HepG2 (cell line): ENCODE data around the gene CEMP1. TPM values are rescaled to one million over a fixed set of nuclear protein-coding genes. Genes with fewer than 3 reads are reported as not detected.

Source experiments
- ATAC-seq: fragments of 200-7000 bp; cut with Tn5 transposase; 3 replicates; pipeline ENCODE4 v1.9.1; 2020; ENCODE audit warnings: mild to moderate bottlenecking, moderate library complexity
- BruUV-seq: library from RNA; stranded (reverse); fragments of 400-500 nt; replicated peaks from 2 replicates; lab custom pipeline; 2021; lab: Mats Ljungman, UMichigan
- CTCF ChIA-PET: fragments of 300-600 bp; formaldehyde crosslinking; extraction: SDS; loops from one replicate; lab custom pipeline; 2021; ENCODE audit warnings: low total read pairs, inconsistent platforms, low intra/inter-chr PET ratio; lab: Yijun Ruan, JAX
- POLR2A ChIA-PET: fragments of 350-600 bp; sonication (Branson Sonifier 250); formaldehyde crosslinking; loops from one replicate; lab custom pipeline; 2020; ENCODE audit warnings: antibody characterized with exemption, inconsistent platforms; lab: Yijun Ruan, JAX
- DNase-seq: peaks from one replicate; pipeline ENCODE4 v3.0.0-alpha.2; 2015; ENCODE audit warnings: low spot score
- FAIRE-seq: peaks from 3 replicates; lab custom pipeline; 2011; peaks lifted over from hg19 to GRCh38; lab: Jason Lieb, UNC
- H2AFZ ChIP-seq: one replicate; pipeline ENCODE4 v1.6.1; 2011; ENCODE audit warnings: low read length, inconsistent platforms
- H3K27ac ChIP-seq: fragments of 300-600 bp; 3 replicates; pipeline ENCODE4 v1.8.0; 2011; ENCODE audit warnings: mixed run types, mild to moderate bottlenecking, mixed read lengths, low read length, inconsistent platforms; ENCODE audit not compliant: insufficient read depth; ENCODE audit errors: extremely low read length
- H3K27me3 ChIP-seq, 2 experiments: fragments of 200-600 bp in 1 of 2; 2 replicates in 1 of 2; 3 replicates in 1 of 2; pipeline versions ENCODE4 v1.6.0 to v1.8.0; 2011; ENCODE audit warnings: low read length in 2 of 2, mild to moderate bottlenecking in 2 of 2, moderate library complexity in 2 of 2, inconsistent platforms in 1 of 2; ENCODE audit not compliant: insufficient read depth in 2 of 2, control insufficient read depth in 1 of 2
- H3K36me3 ChIP-seq, 2 experiments: fragments of 200-600 bp in 1 of 2; replicated peaks in 1 of 2; 2 replicates in 1 of 2; 3 replicates in 1 of 2; pipeline versions ENCODE4 v1.5.1 to v1.8.0; 2011; ENCODE audit warnings: low read length in 2 of 2, inconsistent platforms in 1 of 2; ENCODE audit not compliant: insufficient read depth in 2 of 2, control insufficient read depth in 1 of 2
- H3K4me1 ChIP-seq: 2 replicates; pipeline ENCODE4 v1.5.1; 2012; ENCODE audit warnings: low read length, inconsistent platforms; ENCODE audit not compliant: insufficient read depth
- H3K4me2 ChIP-seq: 2 replicates; pipeline ENCODE4 v1.6.0; 2011; ENCODE audit warnings: low read depth, low read length, inconsistent platforms
- H3K4me3 ChIP-seq, 3 experiments: fragments of 200-600 bp in 1 of 3; sonication (generic), shearing (Covaris generic) in 1 of 3; replicated peaks in 1 of 3; 2 replicates each; pipeline ENCODE4 v1.5.1; 2011 to 2016; ENCODE audit warnings: low read length in 3 of 3, inconsistent platforms in 2 of 3, low read depth in 2 of 3, mild to moderate bottlenecking in 2 of 3, control low read depth in 1 of 3, mixed read lengths in 1 of 3; ENCODE audit not compliant: insufficient read depth in 1 of 3
- H3K79me2 ChIP-seq: one replicate; pipeline ENCODE4 v1.6.1; 2011; ENCODE audit warnings: low read length, inconsistent platforms; ENCODE audit not compliant: insufficient read depth
- H3K9ac ChIP-seq: 2 replicates; pipeline ENCODE4 v1.6.0; 2011; ENCODE audit warnings: mild to moderate bottlenecking, low read depth, low read length, inconsistent platforms; ENCODE audit not compliant: insufficient read depth
- H3K9me3 ChIP-seq: 2 replicates; pipeline ENCODE4 v1.5.1; 2012; ENCODE audit warnings: mild to moderate bottlenecking, low read length
- H4K20me1 ChIP-seq: 2 replicates; pipeline ENCODE4 v1.6.0; 2011; ENCODE audit warnings: inconsistent platforms, mild to moderate bottlenecking, low read length, moderate library complexity; ENCODE audit not compliant: insufficient read depth
- ADNP ChIP-seq: sonication (generic); formaldehyde crosslinking; IDR thresholded peaks from 2 replicates; pipeline ENCODE4 v1.4.0; 2020; ENCODE audit warnings: missing genetic modification reagents
- ARNTL ChIP-seq: sonication (generic); formaldehyde crosslinking; IDR thresholded peaks from 2 replicates; pipeline ENCODE4 v1.4.0; 2020; ENCODE audit warnings: mild to moderate bottlenecking, missing genetic modification reagents
- ATF4 ChIP-seq, 2 experiments: fragments of 450-650 bp in 1 of 2; sonication (generic) in 1 of 2; formaldehyde crosslinking; IDR thresholded peaks; 2 replicates each; pipeline versions ENCODE4 v1.5.0 to v1.8.0; 2020 to 2022; ENCODE audit warnings: mild to moderate bottlenecking in 1 of 2, missing genetic modification reagents in 1 of 2
- BRF2 ChIP-seq: sonication (generic); formaldehyde crosslinking; IDR thresholded peaks from 2 replicates; pipeline ENCODE4 v1.8.1; 2022; ENCODE audit warnings: mild to moderate bottlenecking, missing genetic modification reagents
- DR1 ChIP-seq: sonication (generic); formaldehyde crosslinking; IDR thresholded peaks from 2 replicates; pipeline ENCODE4 v1.8.0; 2021; ENCODE audit warnings: mild to moderate bottlenecking, missing genetic modification reagents, inconsistent platforms
- FOXP4 ChIP-seq: sonication (generic); formaldehyde crosslinking; IDR thresholded peaks from 2 replicates; pipeline ENCODE4 v1.4.0; 2020; ENCODE audit warnings: missing genetic modification reagents
- KLF12 ChIP-seq: sonication (generic); formaldehyde crosslinking; IDR thresholded peaks from 2 replicates; pipeline ENCODE4 v1.4.0; 2020; ENCODE audit warnings: missing genetic modification reagents, borderline replicate concordance
- MTA1 ChIP-seq: sonication (generic); formaldehyde crosslinking; IDR thresholded peaks from 2 replicates; pipeline ENCODE4 v1.4.0; 2020; ENCODE audit warnings: missing genetic modification reagents, mild to moderate bottlenecking, borderline replicate concordance
- PBX2 ChIP-seq: IDR thresholded peaks from 2 replicates; pipeline ENCODE4 v1.6.1; 2016; ENCODE audit warnings: control low read depth
- SKIL ChIP-seq: sonication (generic); formaldehyde crosslinking; IDR thresholded peaks from 2 replicates; pipeline ENCODE4 v1.8.0; 2022; ENCODE audit warnings: missing genetic modification reagents, mild to moderate bottlenecking, moderate library complexity, borderline replicate concordance
- TERF1 ChIP-seq: sonication (generic); formaldehyde crosslinking; IDR thresholded peaks from 2 replicates; pipeline ENCODE4 v1.8.0; 2022; ENCODE audit warnings: mild to moderate bottlenecking, missing genetic modification reagents, moderate library complexity
- ZNF737 ChIP-seq: sonication (generic); formaldehyde crosslinking; IDR thresholded peaks from 2 replicates; pipeline ENCODE4 v1.5.0; 2020; ENCODE audit warnings: missing genetic modification reagents, mild to moderate bottlenecking, borderline replicate concordance
- WGBS: methylation state at CpG from one replicate; pipeline ENCODE4 v1.1.6; 2017; ENCODE audit warnings: low lambda C conversion rate; 5-methylcytosine and 5-hydroxymethylcytosine counted together
- in situ Hi-C: cut with HindIII; loops from 2 replicates; pipeline ENCODE4 v1.10.0; 2017; ENCODE audit warnings: low pct_unique_long_range_greater_than_20kb; ENCODE audit not compliant: extremely low pct_ligation_motif_present
- intact Hi-C: fragments of 100-400 bp; cut with micrococcal nuclease; formaldehyde crosslinking; loops from one replicate; pipeline ENCODE4 v1.10.0; 2022; ENCODE audit not compliant: unreplicated experiment
- polyA plus RNA-seq, 8 experiments: library from polyadenylated mRNA; depleted of rRNA in 3 of 8; stranded (reverse) in 7 of 8; unstranded in 1 of 8; fragments of >200 nt; fragmentation: Illumina TruSeq in 4 of 8; extraction: Trizol in 4 of 8; gene quantifications; 2 replicates each; pipeline versions ENCODE4 v1.2.1 to v1.2.3, GENCODE V29; 2011 to 2016; ENCODE audit warnings: low read depth in 4 of 8, missing spikeins in 1 of 8, mixed read lengths in 1 of 8; ENCODE audit not compliant: insufficient read depth in 1 of 8
- total RNA-seq, 5 experiments: library from RNA; depleted of rRNA; stranded (reverse); fragments of >200 nt; fragmentation: Illumina TruSeq; extraction: Trizol; gene quantifications; 2 replicates each; pipeline ENCODE4 v1.2.3, GENCODE V29; 2016; ENCODE audit warnings: low read depth in 1 of 5

The CEMP1 gene
- total and polyA plus RNA-seq, 2 of the 13 experiments (the other 11 are each of a cell fraction or from before 2014, with no cell fraction given) = not detected

GRCh38 chr16:2495041-2495440 is 36.2 kb downstream of the CEMP1 start:
- ChIA-PET CTCF (no interaction called here), POLR2A (no interaction called here)
- Histone ChIP-seq H3K27me3 (no peaks in the 10 kb centered on the region), H3K9ac (no peak overlapping the region), H3K27ac (no peak overlapping the region), H4K20me1 (no peaks in the 10 kb centered on the region), H3K4me1 (peaks cover 24% of the 10 kb centered on the region), H3K79me2 (peaks cover 5% of the 10 kb centered on the region), H3K9me3 (no peaks in the 10 kb centered on the region), H2AFZ (no peak overlapping the region), H3K36me3 (peaks cover 13 to 29% of the 10 kb centered on the region in 2 experiments; a peak in 4 of 5 replicates), H3K4me3 (no peak overlapping the region), H3K4me2 (no peak overlapping the region)
- no peak for FAIRE-seq
- ATAC-seq = no peak
- intact Hi-C loops = no loop called here
- DNase-seq = no peak
- BruUV-seq = no TSS peak
- in situ Hi-C loops = no loop called here
- no peak for TF ChIP-seq ZNF737 (CRISPR knock-in tag)
- TF ChIP-seq ADNP (CRISPR knock-in tag) = no peak
- no peak for TF ChIP-seq KLF12 (CRISPR knock-in tag)
- no peak for TF ChIP-seq FOXP4 (CRISPR knock-in tag)
- TF ChIP-seq BRF2 (CRISPR knock-in tag) = no peak
- no peak for TF ChIP-seq ATF4 (CRISPR knock-in tag; IDR thresholded peaks at IDR 0.05)
- no peak for TF ChIP-seq SKIL
- TF ChIP-seq TERF1 = no peak
- no peak for TF ChIP-seq ARNTL (CRISPR knock-in tag)
- TF ChIP-seq DR1 (CRISPR knock-in tag) = no peak
- no peak for TF ChIP-seq MTA1
- no peak for TF ChIP-seq PBX2 (CRISPR knock-in tag)
- TF ChIP-seq, all 625 proteins: peak for 0
- 97% methylated on average over 5 of the region's 5 CpGs for WGBS
